Smooth muscle cell of the pulmonary artery (primary cell): Measurements from ENCODE around the gene TREH. TPM values are rescaled to one million over a fixed set of nuclear protein-coding genes. Genes with fewer than 3 reads are reported as not detected.

Experiments
- total RNA-seq: library from RNA; depleted of rRNA; stranded (reverse); fragments of >200 nt; gene quantifications from 2 replicates; pipeline ENCODE4 v1.2.3, GENCODE V29; 2014

Gene TREH
- not detected in 2 replicates for total RNA-seq

GRCh38 chr11:118679483-118679882 lies at the start of gene TREH:
TSS of gene TREH (minus strand) at chr11:118679650. CDS start at chr11:118679627, 23 bp downstream.

GRCh38 chr11:118607401-118608359 lies 71.8 kb downstream of the TREH start, which contains the start of gene PHLDB1:
TSS of gene PHLDB1 (plus strand) at chr11:118607615. CDS start at chr11:118613837, 6,222 bp downstream.

Other genes starting within 250 kb of the TREH start
- 55.1 and 57.6 TPM in 2 replicates for gene KMT2A, start 243.2 kb downstream of the TREH start, total RNA-seq
- gene TTC36, start 152.2 kb downstream of the TREH start, total RNA-seq = 1.3 and 2.1 TPM in 2 replicates
- gene TMEM25, start 148.5 kb downstream of the TREH start, total RNA-seq = 16.1 and 28.1 TPM in 2 replicates
- 17.7 and 22.6 TPM in 2 replicates for gene IFT46, start 113.7 kb downstream of the TREH start, total RNA-seq
- 165 and 189 TPM in 2 replicates for gene ARCN1, start 107.2 kb downstream of the TREH start, total RNA-seq
- 157 and 161 TPM in 2 replicates for gene PHLDB1, start 72.0 kb downstream of the TREH start, total RNA-seq
- 130 and 153 TPM in 2 replicates for gene DDX6, start 111.5 kb upstream of the TREH start, total RNA-seq
- not detected in 2 replicates for gene CXCR5, start 204.2 kb upstream of the TREH start, total RNA-seq
- gene BCL9L, start 246.3 kb upstream of the TREH start, total RNA-seq = 59.4 and 59.8 TPM in 2 replicates